ENCODE measurements around the gene A2M.

The A2M gene

GRCh38 chr12:9037431-9037830 lies 78.3 kb downstream of the A2M start:
- DNase-seq (ENCODE audit: low spot score): peak; percentile 26

GRCh38 chr12:9036227-9036626 lies 79.5 kb downstream of the A2M start:
- DNase-seq (ENCODE audit: low spot score): no peak

GRCh38 chr12:9034095-9034494 lies 81.6 kb downstream of the A2M start:
- no peak for DNase-seq (ENCODE audit: low spot score)

- no peak for DNase-seq (ENCODE audit: low spot score)
Observed at GRCh38 chr12:9033265-9033887, 82.3 kb downstream of the A2M start.

GRCh38 chr12:9032202-9032964 lies 83.3 kb downstream of the A2M start:
- DNase-seq (ENCODE audit: low spot score): peak; percentile 15

GRCh38 chr12:9030776-9031175 lies 84.9 kb downstream of the A2M start:
- no peak for DNase-seq (ENCODE audit: low spot score)

GRCh38 chr12:9027161-9028059 lies 88.3 kb downstream of the A2M start:
- peak; percentile 56 for DNase-seq (ENCODE audit: low spot score)

GRCh38 chr12:9024512-9024911 lies 91.2 kb downstream of the A2M start:
- DNase-seq (ENCODE audit: low spot score): no peak

GRCh38 chr12:9022592-9022991 lies 93.1 kb downstream of the A2M start:
- DNase-seq (ENCODE audit: low spot score): no peak
